SK-N-SH treated with all-trans-retinoic acid at 6 μM for 48 hours (cell line): ENCODE data around the gene C1R.
"Not testable (repeated sequence)": the region's sequence is repeated elsewhere in the genome, so short reads cannot be mapped to it uniquely, and the experiment has no call there.

Experiments
- ATAC-seq: fragments of 200-7000 bp; cut with Tn5 transposase; 3 replicates; pipeline ENCODE4 v1.9.1; 2020; ENCODE audit warnings: mild to moderate bottlenecking, moderate library complexity
- BACH2 ChIP-seq: fragments of 250-450 bp; sonication (Bioruptor Pico); IDR thresholded peaks from 2 replicates; pipeline ENCODE4 v1.9.0; 2021; ENCODE audit warnings: mild to moderate bottlenecking, borderline replicate concordance
- CREB5 ChIP-seq: fragments of 250-450 bp; sonication (Bioruptor Pico); IDR thresholded peaks from 2 replicates; pipeline ENCODE4 v1.5.1; 2020; ENCODE audit warnings: low read depth, mild to moderate bottlenecking, moderate library complexity
- CSDC2 ChIP-seq: fragments of 250-450 bp; sonication (Bioruptor Pico); IDR thresholded peaks from 2 replicates; pipeline ENCODE4 v1.5.0; 2020; ENCODE audit warnings: mild to moderate bottlenecking, moderate library complexity
- CSRNP3 ChIP-seq: fragments of 250-450 bp; sonication (Bioruptor Pico); IDR thresholded peaks from 2 replicates; pipeline ENCODE4 v1.5.1; 2021; ENCODE audit warnings: mild to moderate bottlenecking, moderate library complexity
- ESRRG ChIP-seq: fragments of 250-450 bp; sonication (Bioruptor Pico); IDR thresholded peaks from 2 replicates; pipeline ENCODE4 v1.6.1; 2021; ENCODE audit warnings: mild to moderate bottlenecking
- GLIS3 ChIP-seq: fragments of 250-450 bp; sonication (Bioruptor Pico); IDR thresholded peaks from 2 replicates; pipeline ENCODE4 v1.5.0; 2020; ENCODE audit warnings: mild to moderate bottlenecking, moderate library complexity
- ISL1 ChIP-seq: fragments of 250-450 bp; sonication (Bioruptor Pico); IDR thresholded peaks from 2 replicates; pipeline ENCODE4 v2.1.2; 2022; ENCODE audit warnings: mild to moderate bottlenecking, moderate library complexity
- OSR1 ChIP-seq: fragments of 250-450 bp; sonication (Bioruptor Pico); IDR thresholded peaks from 2 replicates; pipeline ENCODE4 v1.8.0; 2022; ENCODE audit warnings: moderate library complexity, mild to moderate bottlenecking, inconsistent platforms
- PATZ1 ChIP-seq: fragments of 250-450 bp; sonication (Bioruptor Pico); IDR thresholded peaks from 2 replicates; pipeline ENCODE4 v1.8.0; 2020; ENCODE audit warnings: mild to moderate bottlenecking, moderate library complexity, borderline replicate concordance
- PPARA ChIP-seq: fragments of 250-450 bp; sonication (Bioruptor Pico); IDR thresholded peaks from 2 replicates; pipeline ENCODE4 v1.5.0; 2020; ENCODE audit warnings: mild to moderate bottlenecking, borderline replicate concordance
- RARB ChIP-seq: fragments of 250-450 bp; sonication (Bioruptor Pico); IDR thresholded peaks from 2 replicates; pipeline ENCODE4 v1.8.0; 2021; ENCODE audit warnings: mild to moderate bottlenecking, moderate library complexity
- SNAI2 ChIP-seq: fragments of 250-450 bp; sonication (Bioruptor Pico); IDR thresholded peaks from 2 replicates; pipeline ENCODE4 v1.5.0; 2020; ENCODE audit warnings: mild to moderate bottlenecking, moderate library complexity
- TCF4 ChIP-seq: fragments of 250-450 bp; sonication (Bioruptor Pico); IDR thresholded peaks from 2 replicates; pipeline ENCODE4 v1.8.0; 2021; ENCODE audit warnings: mild to moderate bottlenecking, moderate library complexity, borderline replicate concordance
- TOX ChIP-seq: fragments of 250-450 bp; sonication (Bioruptor Pico); IDR thresholded peaks from 2 replicates; pipeline ENCODE4 v1.8.0; 2021; ENCODE audit warnings: mild to moderate bottlenecking, moderate library complexity, borderline replicate concordance
- ZC3H10 ChIP-seq: fragments of 250-450 bp; sonication (Bioruptor Pico); IDR thresholded peaks from 2 replicates; pipeline ENCODE4 v1.5.1; 2021; ENCODE audit warnings: mild to moderate bottlenecking, moderate library complexity
- ZFP3 ChIP-seq: fragments of 250-450 bp; sonication (Bioruptor Pico); IDR thresholded peaks from 2 replicates; pipeline ENCODE4 v1.5.0; 2020; ENCODE audit warnings: mild to moderate bottlenecking, moderate library complexity
- ZFP30 ChIP-seq: fragments of 450-650 bp; formaldehyde crosslinking; IDR thresholded peaks from 2 replicates; pipeline ENCODE4 v1.5.0; 2022; ENCODE audit warnings: mild to moderate bottlenecking, moderate library complexity
- ZNF70 ChIP-seq: fragments of 450-650 bp; formaldehyde crosslinking; IDR thresholded peaks from 2 replicates; pipeline ENCODE4 v1.5.0; 2020; ENCODE audit warnings: mild to moderate bottlenecking, moderate library complexity
- ZNF8 ChIP-seq: fragments of 450-650 bp; formaldehyde crosslinking; IDR thresholded peaks from 2 replicates; pipeline ENCODE4 v1.5.0; 2020; ENCODE audit warnings: mild to moderate bottlenecking, moderate library complexity
- TF ChIP-seq, protein P1 (sequence below): fragments of 250-450 bp; sonication (Bioruptor Pico); IDR thresholded peaks from 2 replicates; pipeline ENCODE4 v1.8.0; 2021; ENCODE audit warnings: low read depth, mild to moderate bottlenecking, moderate library complexity, borderline replicate concordance

Gene C1R

DNA sequence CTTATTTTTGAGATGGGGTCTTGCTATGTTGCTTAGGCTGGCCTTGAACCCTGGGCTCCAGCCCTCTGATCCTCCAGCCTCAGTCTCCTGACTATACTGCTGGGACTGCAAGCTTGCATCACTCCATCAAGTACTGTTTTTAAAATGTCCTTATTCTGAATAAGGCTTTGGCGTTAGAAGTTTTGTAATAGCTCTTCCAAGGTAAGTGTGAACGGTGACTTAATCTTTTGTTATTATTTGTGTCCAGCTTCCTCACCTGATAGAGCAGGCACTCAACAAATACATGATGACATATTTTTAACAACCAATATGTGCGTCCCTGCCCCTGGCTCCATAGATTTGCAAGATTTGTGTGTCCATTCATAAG, 15.4 kb upstream of the C1R start:
- no peak for ATAC-seq

DNA sequence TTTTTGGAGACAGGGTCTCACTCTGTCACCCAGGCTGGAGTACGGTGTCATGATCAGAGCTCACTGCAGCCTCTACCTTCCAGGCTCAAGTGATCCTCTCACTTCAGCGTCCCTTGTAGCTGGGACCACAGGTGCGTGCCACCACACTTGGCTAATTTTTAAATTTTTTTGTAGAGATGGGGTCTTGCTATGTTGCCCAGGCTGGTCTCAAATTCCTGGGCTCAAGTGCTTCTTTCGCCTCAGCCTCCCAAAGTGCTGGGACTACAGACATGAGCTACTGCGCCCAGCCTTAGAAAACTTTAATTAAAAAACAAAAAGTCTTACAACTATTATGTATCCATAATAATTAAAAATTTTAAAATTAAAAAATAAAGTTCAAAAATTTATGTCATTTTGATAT, 14.9 kb upstream of the C1R start:
- not testable (repeated sequence) for ATAC-seq

More for the DNA sequence above, 15.4 kb upstream of the C1R start:
- no peak for TF ChIP-seq BACH2 (CRISPR knock-in tag)
- TF ChIP-seq CSRNP3 = no peak
- no peak for TF ChIP-seq ZFP3 (CRISPR knock-in tag)
- no peak for TF ChIP-seq PPARA (CRISPR knock-in tag)
- TF ChIP-seq TCF4 = no peak
- TF ChIP-seq PATZ1 (CRISPR knock-in tag) = no peak
- no peak for TF ChIP-seq ESRRG (CRISPR knock-in tag)
- TF ChIP-seq ZFP30 (CRISPR knock-in tag) = no peak
- TF ChIP-seq RARB = no peak
- TF ChIP-seq ISL1 (CRISPR knock-in tag) = no peak
- no peak for TF ChIP-seq ZNF8 (CRISPR knock-in tag)
- no peak for TF ChIP-seq CSDC2 (CRISPR knock-in tag)
- TF ChIP-seq, protein P1, sequence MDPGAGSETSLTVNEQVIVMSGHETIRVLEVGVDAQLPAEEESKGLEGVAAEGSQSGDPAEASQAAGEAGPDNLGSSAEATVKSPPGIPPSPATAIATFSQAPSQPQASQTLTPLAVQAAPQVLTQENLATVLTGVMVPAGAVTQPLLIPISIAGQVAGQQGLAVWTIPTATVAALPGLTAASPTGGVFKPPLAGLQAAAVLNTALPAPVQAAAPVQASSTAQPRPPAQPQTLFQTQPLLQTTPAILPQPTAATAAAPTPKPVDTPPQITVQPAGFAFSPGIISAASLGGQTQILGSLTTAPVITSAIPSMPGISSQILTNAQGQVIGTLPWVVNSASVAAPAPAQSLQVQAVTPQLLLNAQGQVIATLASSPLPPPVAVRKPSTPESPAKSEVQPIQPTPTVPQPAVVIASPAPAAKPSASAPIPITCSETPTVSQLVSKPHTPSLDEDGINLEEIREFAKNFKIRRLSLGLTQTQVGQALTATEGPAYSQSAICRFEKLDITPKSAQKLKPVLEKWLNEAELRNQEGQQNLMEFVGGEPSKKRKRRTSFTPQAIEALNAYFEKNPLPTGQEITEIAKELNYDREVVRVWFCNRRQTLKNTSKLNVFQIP (CRISPR knock-in tag) = no peak
- TF ChIP-seq GLIS3 = no peak
- no peak for TF ChIP-seq TOX (CRISPR knock-in tag)
- no peak for TF ChIP-seq CREB5
- TF ChIP-seq ZC3H10 (CRISPR knock-in tag) = no peak

- no peak for ATAC-seq
- no peak for TF ChIP-seq PPARA (CRISPR knock-in tag)
- no peak for TF ChIP-seq RARB
- TF ChIP-seq OSR1 = no peak
- no peak for TF ChIP-seq ZC3H10 (CRISPR knock-in tag)
- TF ChIP-seq CSRNP3 = no peak
- TF ChIP-seq GLIS3 = no peak
- TF ChIP-seq CSDC2 (CRISPR knock-in tag) = no peak
- no peak for TF ChIP-seq ESRRG (CRISPR knock-in tag)
- no peak for TF ChIP-seq SNAI2 (CRISPR knock-in tag)
- TF ChIP-seq CREB5 = no peak
- TF ChIP-seq, protein P1 (CRISPR knock-in tag) = no peak
- TF ChIP-seq BACH2 (CRISPR knock-in tag) = no peak
- TF ChIP-seq ZNF70 = no peak
Measured at GRCh38 chr12:7106082-7106481, 13.8 kb upstream of the C1R start.
